Small intestine (tissue), 7 donors: ENCODE data around the gene GAP43. TPM values are rescaled to one million over a fixed set of nuclear protein-coding genes. Genes with fewer than 3 reads are reported as not detected.

ENCODE experiments used
- DNase-seq, 2 donors: peaks; one replicate each; pipeline versions ENCODE4 v3.0.0 to v3.0.0-alpha.2; 2013
- FAIRE-seq: peaks from 2 replicates; lab custom pipeline; 2012; peaks lifted over from hg19 to GRCh38; lab: Jason Lieb, UNC
- H3K27ac ChIP-seq, 3 donors: one replicate each; pipeline ENCODE4 v1.5.1; 2013; ENCODE audit warnings: low read length in 2 of 3, mild to moderate bottlenecking in 2 of 3, control low read depth in 1 of 3, inconsistent platforms in 1 of 3, low read depth in 1 of 3, moderate library complexity in 1 of 3
- H3K27me3 ChIP-seq, 3 donors: one replicate each; pipeline ENCODE4 v1.6.1; 2013; ENCODE audit warnings: low read length in 3 of 3, inconsistent platforms in 1 of 3; ENCODE audit not compliant: control insufficient read depth in 3 of 3, insufficient read depth in 3 of 3
- H3K36me3 ChIP-seq, 3 donors: one replicate each; pipeline ENCODE4 v1.6.1; 2013; ENCODE audit warnings: low read length in 3 of 3, inconsistent platforms in 1 of 3, low read depth in 1 of 3, mild to moderate bottlenecking in 1 of 3, moderate library complexity in 1 of 3; ENCODE audit not compliant: control insufficient read depth in 3 of 3, insufficient read depth in 2 of 3
- H3K4me1 ChIP-seq, 3 donors: one replicate each; pipeline ENCODE4 v1.6.1; 2013; ENCODE audit warnings: low read length in 2 of 3, inconsistent platforms in 1 of 3, low read depth in 1 of 3, mild to moderate bottlenecking in 1 of 3, moderate library complexity in 1 of 3; ENCODE audit not compliant: control insufficient read depth in 3 of 3, insufficient read depth in 2 of 3
- H3K4me3 ChIP-seq, 3 donors: one replicate each; pipeline ENCODE4 v1.5.1; 2013; ENCODE audit warnings: low read length in 3 of 3, control low read depth in 1 of 3, inconsistent platforms in 1 of 3, low read depth in 1 of 3, mild to moderate bottlenecking in 1 of 3, moderate library complexity in 1 of 3
- H3K9me3 ChIP-seq, 2 donors: one replicate each; pipeline ENCODE4 v1.6.1; 2013; ENCODE audit warnings: low read depth in 1 of 2, low read length in 1 of 2; ENCODE audit not compliant: control insufficient read depth in 2 of 2, insufficient read depth in 1 of 2
- WGBS, 3 donors: extraction: QIAGEN DNeasy Blood & Tissue Kit; methylation state at CpG; one replicate each; pipeline ENCODE4 v1.1.7; 2013; 5-methylcytosine and 5-hydroxymethylcytosine counted together
- polyA plus RNA-seq, 4 donors: library from polyadenylated mRNA; stranded (reverse) in 3 of 4; unstranded in 1 of 4; fragments of 200-250 nt in 3 of 4; fragments of 120-200 nt in 1 of 4; gene quantifications; one replicate each; pipeline versions ENCODE4 v1.2.1 to v1.2.3, GENCODE V29; 2013
- donor health status: healthy with polysubstance abuse.
- donor health status: control.
- donor health status: control.
- donor health status: Bipolar disorder and iron deficiency.
- donor health status: healthy.

GAP43 gene
- polyA plus RNA-seq, 4 donors: 0.54 to 22.3 (median 2.1) TPM; not detected in 1

DNA sequence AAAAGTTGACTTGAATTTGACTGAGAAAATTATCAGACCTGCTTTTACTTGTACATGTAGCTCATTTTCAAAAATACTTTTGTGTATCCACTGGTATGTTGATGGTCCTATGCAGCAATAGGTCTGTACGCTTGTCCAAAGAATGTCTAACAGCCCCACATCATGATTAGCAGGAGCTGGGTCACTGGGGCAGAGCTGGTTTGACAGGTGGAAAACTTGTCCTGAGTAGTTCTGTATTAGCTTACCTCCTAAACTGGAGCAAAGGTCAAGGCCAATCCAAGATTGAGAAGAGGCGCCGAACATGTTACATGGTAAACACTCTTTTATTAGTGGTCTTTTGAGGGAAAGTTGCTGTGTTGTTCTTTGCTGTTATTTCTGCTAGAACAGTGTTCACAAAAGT, 50.6 kb downstream of the GAP43 start:
- Histone ChIP-seq H3K27me3 (peaks cover 0 to 2% (median 0%) of the 10 kb centered on the region in 3 donors), H3K27ac (no peak overlapping the region), H3K36me3 (no peaks in the 10 kb centered on the region), H3K9me3 (no peaks in the 10 kb centered on the region), H3K4me1 (no peaks in the 10 kb centered on the region), H3K4me3 (no peak overlapping the region)
- FAIRE-seq (no peak), DNase-seq (peak in 1 of 2 donors; percentile 5)
- WGBS, 3 donors: 27 to 74% (median 53%) methylated on average over 3 of the region's 3 CpGs

DNA sequence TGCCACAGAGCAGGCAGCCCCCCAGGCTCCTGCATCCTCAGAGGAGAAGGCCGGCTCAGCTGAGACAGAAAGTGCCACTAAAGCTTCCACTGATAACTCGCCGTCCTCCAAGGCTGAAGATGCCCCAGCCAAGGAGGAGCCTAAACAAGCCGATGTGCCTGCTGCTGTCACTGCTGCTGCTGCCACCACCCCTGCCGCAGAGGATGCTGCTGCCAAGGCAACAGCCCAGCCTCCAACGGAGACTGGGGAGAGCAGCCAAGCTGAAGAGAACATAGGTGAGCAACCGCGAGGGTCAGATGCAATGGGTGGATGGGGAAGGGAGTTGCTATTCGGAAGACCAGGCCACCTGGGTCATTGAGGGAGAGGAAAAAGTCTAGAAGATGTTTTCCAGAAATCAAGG, 53.0 kb downstream of the GAP43 start:
- Histone ChIP-seq H3K9me3 (no peaks in the 10 kb centered on the region), H3K27ac (no peak overlapping the region), H3K4me1 (no peaks in the 10 kb centered on the region), H3K36me3 (no peaks in the 10 kb centered on the region), H3K27me3 (peaks cover 0 to 2% (median 0%) of the 10 kb centered on the region in 3 donors), H3K4me3 (no peak overlapping the region)
- WGBS, 3 donors: 88 to 92% (median 89%) methylated on average over 9 of the region's 9 CpGs
- FAIRE-seq: no peak
- no peak for DNase-seq

DNA sequence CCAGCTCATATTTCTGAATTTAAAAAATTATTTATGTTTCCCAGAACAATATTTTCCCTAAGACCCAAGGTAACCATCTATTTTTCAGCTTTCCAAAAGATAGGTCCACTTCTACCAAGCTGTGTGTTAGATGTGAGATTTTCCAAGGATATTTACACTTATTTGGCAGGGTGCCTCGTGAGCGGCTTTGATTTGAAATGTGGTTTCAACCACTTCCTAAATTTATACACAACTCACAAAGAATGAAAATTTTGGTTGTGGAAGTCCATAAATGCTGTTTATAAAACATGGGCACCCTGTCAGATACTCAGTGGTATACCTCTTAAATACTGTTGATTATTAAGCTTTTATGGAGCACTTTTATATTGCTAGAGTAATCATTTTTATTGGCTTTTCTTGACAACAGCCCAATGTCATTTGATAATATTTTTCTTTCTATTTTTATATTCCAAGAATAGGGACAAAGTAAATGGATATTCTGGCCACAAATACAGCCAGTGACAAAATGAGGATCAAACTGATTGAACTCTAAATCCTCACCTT, 57.6 kb downstream of the GAP43 start:
- H3K27ac ChIP-seq: no peak overlapping the region
- DNase-seq (no peak), FAIRE-seq (no peak)
- no peaks in the 10 kb centered on the region for H3K36me3 ChIP-seq
- peaks cover 0 to 2% (median 0%) of the 10 kb centered on the region in 3 donors for H3K27me3 ChIP-seq
- H3K4me3 ChIP-seq: no peak overlapping the region
- no peaks in the 10 kb centered on the region for H3K4me1 ChIP-seq
- H3K9me3 ChIP-seq: no peaks in the 10 kb centered on the region
- WGBS, 3 donors: 39 to 73% (median 56%) methylated on average over 2 of the region's 2 CpGs

DNA sequence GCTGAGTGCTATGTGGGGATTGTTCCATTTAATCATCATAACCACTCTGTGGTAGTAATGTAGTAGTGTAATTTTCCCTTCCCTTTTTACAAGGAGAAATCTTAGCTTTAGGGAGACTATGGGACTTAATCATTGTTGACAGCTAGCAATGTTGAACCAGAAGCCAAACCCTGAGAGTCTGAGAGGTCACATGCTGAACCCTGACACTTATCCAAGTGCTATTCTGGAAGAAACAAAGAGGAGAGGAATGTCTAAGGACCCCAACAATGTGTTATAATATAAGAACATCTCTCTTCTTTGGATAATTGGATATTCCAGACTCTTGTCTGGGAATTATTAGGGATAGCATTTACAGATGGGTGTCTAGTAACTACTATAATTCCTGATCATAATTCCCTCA, 58.4 kb downstream of the GAP43 start:
- FAIRE-seq (no peak), DNase-seq (no peak)
- no peaks in the 10 kb centered on the region for H3K36me3 ChIP-seq
- no peaks in the 10 kb centered on the region for H3K9me3 ChIP-seq
- H3K4me1 ChIP-seq: no peaks in the 10 kb centered on the region
- peaks cover 0 to 2% (median 0%) of the 10 kb centered on the region in 3 donors for H3K27me3 ChIP-seq
- no peak overlapping the region for H3K4me3 ChIP-seq
- no peak overlapping the region for H3K27ac ChIP-seq

DNA sequence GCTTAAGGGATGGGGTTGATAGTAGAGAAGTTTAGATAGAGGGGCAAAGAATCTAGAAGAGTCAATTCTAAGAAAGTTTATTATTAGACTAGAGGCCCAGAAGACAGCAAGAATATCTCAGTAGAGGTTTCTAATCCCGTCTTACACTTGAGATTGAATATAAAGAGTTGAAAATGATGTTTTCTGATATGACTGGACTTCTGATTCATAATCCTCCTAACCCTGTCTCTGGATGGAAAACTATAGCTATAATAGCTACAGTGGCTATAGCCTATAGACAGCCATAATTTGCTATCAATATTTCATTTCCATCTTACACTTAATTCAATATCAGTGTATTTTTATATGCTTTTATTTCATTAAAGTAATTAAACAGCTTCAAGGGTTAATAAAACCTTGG, 60.0 kb downstream of the GAP43 start:
- Histone ChIP-seq H3K9me3 (no peaks in the 10 kb centered on the region), H3K4me3 (no peak overlapping the region), H3K27me3 (peaks cover 0 to 2% (median 0%) of the 10 kb centered on the region in 3 donors), H3K4me1 (no peaks in the 10 kb centered on the region), H3K27ac (no peak overlapping the region), H3K36me3 (no peaks in the 10 kb centered on the region)
- 68 to 85% (median 79%) methylated on average over 1 of the region's 1 CpG for WGBS, 3 donors
- FAIRE-seq: no peak
- no peak for DNase-seq

DNA sequence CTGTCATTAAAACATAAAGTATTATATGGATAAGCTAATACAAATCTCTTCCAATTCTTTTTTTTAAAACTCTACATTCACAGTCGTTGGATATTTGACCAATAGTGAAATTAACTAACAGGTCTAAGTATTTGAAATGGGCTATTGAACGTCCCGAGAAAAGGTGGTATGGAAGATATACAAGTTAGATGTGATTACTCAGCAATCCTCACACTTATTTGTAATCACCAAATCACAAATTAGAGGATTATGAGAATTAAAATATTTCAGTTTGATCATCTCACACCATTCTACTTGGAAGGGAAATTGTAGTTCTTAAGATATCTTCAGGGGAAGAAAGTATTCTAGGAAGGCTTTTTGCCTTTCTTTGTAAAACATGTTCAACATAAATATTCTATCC, 60.5 kb downstream of the GAP43 start:
- Histone ChIP-seq H3K27me3 (peaks cover 0 to 2% (median 0%) of the 10 kb centered on the region in 3 donors), H3K27ac (no peak overlapping the region), H3K4me1 (no peaks in the 10 kb centered on the region), H3K9me3 (no peaks in the 10 kb centered on the region), H3K36me3 (no peaks in the 10 kb centered on the region), H3K4me3 (no peak overlapping the region)
- WGBS, 3 donors: 82 to 87% (median 85%) methylated on average over 3 of the region's 3 CpGs
- no peak for DNase-seq
- FAIRE-seq: no peak

DNA sequence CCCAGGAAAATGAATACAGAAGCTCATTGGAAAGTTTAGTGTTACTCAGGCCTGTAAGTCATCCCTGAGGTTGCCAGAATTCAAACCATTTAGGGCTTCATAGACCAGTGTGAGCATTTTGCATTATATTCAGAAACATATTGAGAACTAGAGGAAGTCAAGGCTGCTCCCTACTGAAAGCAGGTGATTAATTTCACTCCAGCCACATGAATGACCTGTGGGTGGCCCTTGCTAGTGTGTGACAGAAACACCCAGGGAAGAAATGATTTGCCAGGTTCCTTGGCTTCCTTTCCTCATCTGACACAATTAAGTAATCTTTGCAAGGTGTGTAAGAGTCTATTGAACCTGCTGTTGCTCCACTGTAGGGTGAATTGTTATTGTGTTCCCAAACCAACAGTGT, 61.8 kb downstream of the GAP43 start:
- Histone ChIP-seq H3K4me1 (no peaks in the 10 kb centered on the region), H3K4me3 (no peak overlapping the region), H3K27ac (no peak overlapping the region), H3K36me3 (no peaks in the 10 kb centered on the region), H3K9me3 (no peaks in the 10 kb centered on the region), H3K27me3 (peaks cover 0 to 5% (median 0%) of the 10 kb centered on the region in 3 donors)
- DNase-seq (no peak), FAIRE-seq (no peak)

DNA sequence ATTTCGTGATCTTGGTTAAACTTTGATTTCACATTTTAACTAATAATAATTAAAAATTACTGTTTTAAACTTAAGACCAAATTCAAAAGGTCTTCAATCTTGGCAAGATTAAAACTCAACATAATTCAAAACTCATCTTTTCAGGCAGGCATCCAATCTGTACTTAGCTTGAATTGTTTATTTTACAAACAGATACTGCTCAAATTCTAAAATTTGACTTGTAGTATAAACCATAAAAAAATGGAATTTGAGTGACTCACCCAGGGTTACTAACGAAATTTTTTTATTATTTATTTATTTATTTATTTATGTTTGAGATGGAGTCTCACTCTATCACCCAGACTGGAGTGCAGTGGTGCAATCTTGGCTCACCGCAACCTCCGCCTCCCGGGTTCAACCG, 64.4 kb downstream of the GAP43 start:
- FAIRE-seq: no peak
- WGBS, 3 donors: 81 to 91% (median 84%) methylated on average over 6 of the region's 6 CpGs
- H3K27ac ChIP-seq: no peak overlapping the region

DNA sequence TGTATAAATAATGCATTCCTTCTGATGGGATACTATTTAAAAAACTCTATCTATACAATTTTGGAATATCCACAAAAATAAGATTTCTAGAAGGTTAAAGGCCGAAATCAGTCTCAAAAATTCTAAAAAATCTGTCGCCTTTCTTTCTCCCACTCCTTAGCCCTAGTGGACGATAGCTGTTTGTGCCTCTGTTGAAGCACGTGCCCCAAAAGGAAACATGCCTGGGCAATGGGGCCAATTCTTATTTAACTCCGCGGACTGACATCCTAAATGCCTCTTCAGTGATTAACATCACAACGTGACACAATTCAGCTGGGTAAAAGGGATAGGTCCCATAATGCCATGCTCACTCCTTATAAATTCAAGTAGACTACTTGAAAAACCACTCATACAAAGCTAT, 65.1 kb downstream of the GAP43 start:
- Histone ChIP-seq H3K9me3 (no peaks in the 10 kb centered on the region), H3K4me1 (no peaks in the 10 kb centered on the region), H3K27me3 (peaks cover 0 to 5% (median 0%) of the 10 kb centered on the region in 3 donors), H3K4me3 (no peak overlapping the region), H3K36me3 (no peaks in the 10 kb centered on the region), H3K27ac (no peak overlapping the region)
- 93 to 94% (median 93%) methylated on average over 7 of the region's 7 CpGs for WGBS, 3 donors
- no peak for DNase-seq
- no peak for FAIRE-seq

More for the DNA sequence above, 64.4 kb downstream of the GAP43 start:
- no peaks in the 10 kb centered on the region for H3K4me1 ChIP-seq
- peaks cover 0 to 5% (median 0%) of the 10 kb centered on the region in 3 donors for H3K27me3 ChIP-seq
- no peak overlapping the region for H3K4me3 ChIP-seq
- DNase-seq: no peak
- no peaks in the 10 kb centered on the region for H3K36me3 ChIP-seq
- H3K9me3 ChIP-seq: no peaks in the 10 kb centered on the region
